Sigmoid colon (tissue), 7 donors: ENCODE results near the gene MYO3A. TPM values are rescaled to one million over a fixed set of nuclear protein-coding genes. Genes with fewer than 3 reads are reported as not detected.

Experiments
- DNase-seq: peaks from one replicate; pipeline ENCODE4 v3.0.0-alpha.2; 2019
- H3K27ac ChIP-seq, 4 donors: fragments of 200-600 bp; sonication (generic); one replicate each; pipeline ENCODE4 v1.5.1; 2016 to 2019; ENCODE audit warnings: mild to moderate bottlenecking in 1 of 4
- H3K27me3 ChIP-seq, 3 donors: fragments of 200-600 bp; sonication (generic); one replicate each; pipeline ENCODE4 v1.5.1; 2019; ENCODE audit warnings: mild to moderate bottlenecking in 1 of 3
- H3K36me3 ChIP-seq, 4 donors: fragments of 200-600 bp; sonication (generic); one replicate each; pipeline ENCODE4 v1.5.1; 2016 to 2019
- H3K4me1 ChIP-seq, 4 donors: fragments of 200-600 bp; sonication (generic); one replicate each; pipeline ENCODE4 v1.5.1; 2017 to 2019
- H3K4me3 ChIP-seq, 4 donors: fragments of 200-600 bp; sonication (generic); one replicate each; pipeline ENCODE4 v1.5.1; 2017 to 2019; ENCODE audit warnings: mild to moderate bottlenecking in 2 of 4, moderate library complexity in 1 of 4
- H3K9me3 ChIP-seq, 4 donors: fragments of 200-600 bp in 3 of 4; sonication (generic) in 3 of 4; one replicate each; pipeline versions ENCODE4 v1.5.1 to v1.6.1; 2013 to 2019
- CTCF ChIP-seq, 4 experiments: fragments of 450-650 bp in 3 of 4; fragments of 200-600 bp in 1 of 4; IDR thresholded peaks; one replicate each; pipeline ENCODE4 v1.5.1; 2016 to 2019; ENCODE audit warnings: antibody characterized with exemption in 4 of 4, mild to moderate bottlenecking in 3 of 4, moderate library complexity in 2 of 4
- EP300 ChIP-seq, 4 donors: sonication (generic); formaldehyde crosslinking; IDR thresholded peaks; one replicate each; pipeline ENCODE4 v1.6.1; 2017; ENCODE audit warnings: antibody characterized with exemption in 4 of 4
- POLR2A ChIP-seq, 2 donors: fragments of 450-650 bp; IDR thresholded peaks; one replicate each; pipeline ENCODE4 v1.6.1; 2016; ENCODE audit warnings: antibody characterized with exemption in 2 of 2, mild to moderate bottlenecking in 2 of 2, moderate library complexity in 2 of 2
- POLR2AphosphoS5 ChIP-seq, 4 donors: sonication (generic); formaldehyde crosslinking; IDR thresholded peaks; one replicate each; pipeline ENCODE4 v1.6.1; 2017; ENCODE audit warnings: antibody characterized with exemption in 4 of 4
- WGBS, 2 donors: extraction: QIAGEN DNeasy Blood & Tissue Kit; methylation state at CpG; one replicate each; pipeline ENCODE4 v1.1.7; 2013; 5-methylcytosine and 5-hydroxymethylcytosine counted together
- intact Hi-C: fragments of 100-400 bp; cut with DNase I; formaldehyde crosslinking; loops from one replicate; pipeline ENCODE4 v1.15.1; 2023
- polyA plus RNA-seq, 3 donors: library from polyadenylated mRNA; stranded (reverse); fragments of 200-250 nt; gene quantifications; one replicate each; pipeline ENCODE4 v1.2.3, GENCODE V29; 2013
- total RNA-seq, 4 donors: library from RNA; depleted of rRNA; stranded (reverse); fragments of >200 nt; gene quantifications; one replicate each; pipeline ENCODE4 v1.1.0, GENCODE V29; 2016
- donor health status: healthy with polysubstance abuse.
- donor health status: Bipolar disorder and iron deficiency.
- donor health status: healthy.

The MYO3A gene
- total and polyA plus RNA-seq, 7 donors: 0.33 to 0.71 (median 0.54) TPM; not detected in 4

- no peaks in the 10 kb centered on the region for H3K36me3 ChIP-seq
- WGBS, 2 donors: 94 to 95% methylated on average over 2 of the region's 2 CpGs
- TF ChIP-seq EP300 (IDR thresholded peaks at IDR 0.05): no peak
- TF ChIP-seq POLR2AphosphoS5 (IDR thresholded peaks at IDR 0.05): no peak
- no peak for TF ChIP-seq CTCF (IDR thresholded peaks at IDR 0.05)
- TF ChIP-seq POLR2A (IDR thresholded peaks at IDR 0.05): no peak
- H3K27ac ChIP-seq: no peak overlapping the region
- no peak for DNase-seq
- no peaks in the 10 kb centered on the region for H3K27me3 ChIP-seq
- no peaks in the 10 kb centered on the region for H3K4me1 ChIP-seq
- no peaks in the 10 kb centered on the region for H3K9me3 ChIP-seq
- intact Hi-C loops: no loop called here
- H3K4me3 ChIP-seq: no peak overlapping the region
Measured at GRCh38 chr10:26197248-26197647, 263.2 kb downstream of the MYO3A start.

DNA sequence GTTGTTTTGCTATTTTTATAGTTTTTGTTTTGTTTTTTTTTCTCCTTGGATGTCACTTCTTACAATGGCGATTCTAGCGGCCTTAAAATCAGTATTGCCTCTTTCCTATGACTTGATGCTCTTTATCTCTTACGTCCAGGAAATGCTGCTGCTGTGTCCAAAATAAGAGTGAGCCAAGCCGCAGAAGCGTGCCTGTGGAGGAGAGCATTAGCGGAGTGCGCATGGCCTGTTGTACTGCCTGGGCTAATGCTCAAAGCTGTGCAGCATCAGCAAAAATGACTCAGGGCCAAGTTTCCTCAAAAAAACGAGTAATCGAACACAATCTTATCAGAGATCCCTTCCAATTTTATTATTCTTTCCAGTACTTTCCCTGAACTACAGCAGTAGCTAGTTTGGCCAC, 264.1 kb downstream of the MYO3A start:
- no peak overlapping the region for H3K4me3 ChIP-seq
- DNase-seq: no peak
- no peaks in the 10 kb centered on the region for H3K4me1 ChIP-seq
- no peaks in the 10 kb centered on the region for H3K36me3 ChIP-seq
- no peaks in the 10 kb centered on the region for H3K27me3 ChIP-seq
- no peak overlapping the region for H3K27ac ChIP-seq
- intact Hi-C loops: no loop called here
- H3K9me3 ChIP-seq: no peaks in the 10 kb centered on the region
- 87% methylated on average over 9 of the region's 9 CpGs for WGBS, 2 donors
- TF ChIP-seq CTCF (IDR thresholded peaks at IDR 0.05): no peak
- TF ChIP-seq POLR2A (IDR thresholded peaks at IDR 0.05): no peak
- no peak for TF ChIP-seq EP300 (IDR thresholded peaks at IDR 0.05)
- no peak for TF ChIP-seq POLR2AphosphoS5 (IDR thresholded peaks at IDR 0.05)

DNA sequence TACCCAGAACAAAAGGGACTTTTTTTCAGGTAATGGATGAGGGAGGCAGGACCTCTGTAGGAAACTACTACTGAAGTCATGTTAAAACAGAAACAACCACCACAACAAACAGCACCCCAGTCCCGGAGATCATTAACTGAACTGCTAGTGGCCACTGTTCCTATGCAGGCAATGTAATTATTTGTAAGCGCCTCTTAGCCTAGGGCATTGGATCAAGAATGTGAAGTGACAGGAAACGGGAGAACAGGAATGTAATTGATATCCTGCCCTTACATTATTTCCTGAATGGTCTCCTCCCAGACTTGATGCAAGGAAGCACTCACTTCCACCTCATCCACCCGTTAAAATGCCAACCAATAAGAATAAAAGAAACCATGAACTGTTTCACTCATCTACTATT, 265.8 kb downstream of the MYO3A start:
- no peak overlapping the region for H3K27ac ChIP-seq

GRCh38 chr10:26205223-26205622, 271.2 kb downstream of the MYO3A start:
- DNase-seq: no peak
- intact Hi-C loops: no loop called here
- Histone ChIP-seq H3K27me3 (no peaks in the 10 kb centered on the region), H3K36me3 (no peaks in the 10 kb centered on the region), H3K27ac (no peak overlapping the region), H3K4me1 (no peaks in the 10 kb centered on the region), H3K4me3 (no peak overlapping the region), H3K9me3 (no peaks in the 10 kb centered on the region)
- 62 to 70% methylated on average over 2 of the region's 2 CpGs for WGBS, 2 donors
- TF ChIP-seq CTCF (IDR thresholded peaks at IDR 0.05) (no peak), EP300 (IDR thresholded peaks at IDR 0.05) (no peak), POLR2A (IDR thresholded peaks at IDR 0.05) (no peak), POLR2AphosphoS5 (IDR thresholded peaks at IDR 0.05) (no peak)

More for the DNA sequence above, 265.8 kb downstream of the MYO3A start:
- H3K4me1 ChIP-seq: no peaks in the 10 kb centered on the region
- TF ChIP-seq CTCF (IDR thresholded peaks at IDR 0.05) (no peak), POLR2AphosphoS5 (IDR thresholded peaks at IDR 0.05) (no peak), EP300 (IDR thresholded peaks at IDR 0.05) (no peak), POLR2A (IDR thresholded peaks at IDR 0.05) (no peak)
- H3K36me3 ChIP-seq: no peaks in the 10 kb centered on the region
- intact Hi-C loops: no loop called here
- H3K9me3 ChIP-seq: no peaks in the 10 kb centered on the region
- DNase-seq: no peak
- no peak overlapping the region for H3K4me3 ChIP-seq
- 57 to 65% methylated on average over 4 of the region's 4 CpGs for WGBS, 2 donors
- H3K27me3 ChIP-seq: no peaks in the 10 kb centered on the region

GRCh38 chr10:26211781-26212444, 277.9 kb downstream of the MYO3A start:
- Histone ChIP-seq H3K4me1 (peaks cover 0 to 19% (median 16%) of the 10 kb centered on the region in 4 donors), H3K36me3 (no peaks in the 10 kb centered on the region), H3K9me3 (no peaks in the 10 kb centered on the region), H3K27ac (no peak overlapping the region), H3K27me3 (peaks cover 24 to 65% (median 53%) of the 10 kb centered on the region in 3 donors), H3K4me3 (no peak overlapping the region)
- WGBS, 2 donors: 8 to 33% methylated on average over 37 of the region's 37 CpGs
- no peak for DNase-seq
- TF ChIP-seq POLR2AphosphoS5 (IDR thresholded peaks at IDR 0.05) (no peak), EP300 (IDR thresholded peaks at IDR 0.05) (no peak), CTCF (IDR thresholded peaks at IDR 0.05) (no peak), POLR2A (IDR thresholded peaks at IDR 0.05) (no peak)
- intact Hi-C loops: no loop called here
